ENCODE data around the gene ABHD10. TPM values are rescaled to one million over a fixed set of nuclear protein-coding genes. Genes with fewer than 3 reads are reported as not detected.

ABHD10 gene
- 10 to 100 TPM; 36.3 to 43.7 TPM for total RNA-seq

DNA sequence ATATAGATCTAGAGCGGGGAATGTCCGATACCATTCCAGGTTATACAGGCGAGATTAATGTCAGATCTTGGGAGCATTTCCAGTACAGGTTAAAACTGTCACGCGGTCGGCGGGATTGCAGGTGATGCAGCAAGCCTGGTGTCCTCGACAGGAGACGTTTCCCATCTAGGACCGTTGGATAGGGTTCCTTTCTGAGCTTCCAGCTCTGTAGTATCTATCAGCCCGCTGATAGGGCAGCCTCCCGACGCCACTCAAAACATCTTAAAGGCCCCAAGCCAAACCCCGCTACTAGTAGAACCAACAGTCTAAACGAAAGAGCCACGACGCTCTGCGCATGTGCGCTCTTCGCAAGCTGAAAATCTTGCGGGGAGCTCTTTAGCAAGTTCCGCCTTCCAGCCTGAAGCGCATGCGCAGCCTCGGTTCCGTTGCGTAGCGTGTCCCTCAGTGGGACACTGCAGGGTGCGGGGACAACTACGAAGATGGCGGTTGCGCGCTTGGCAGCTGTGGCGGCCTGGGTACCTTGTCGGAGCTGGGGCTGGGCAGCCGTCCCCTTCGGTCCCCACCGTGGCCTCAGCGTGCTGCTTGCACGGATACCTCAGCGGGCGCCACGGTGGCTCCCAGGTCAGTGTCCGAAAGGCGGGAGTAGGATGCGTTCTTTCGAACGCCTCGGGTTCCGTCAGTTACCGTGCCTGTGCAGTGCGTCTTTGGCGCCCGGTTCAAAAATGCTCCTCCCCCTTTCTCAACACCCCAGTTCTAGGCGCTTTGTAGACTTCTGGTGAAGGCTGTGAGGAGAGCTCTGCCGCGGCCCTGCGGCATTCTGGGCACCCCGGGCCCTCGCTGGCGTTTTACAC lies at the start of gene ABHD10:
Gene ABHD10, plus strand, starts transcription at position 444 of the 851 bp plus-strand sequence. Its CDS starts 36 bp downstream, at position 480.
- H3K4me3 Mint-ChIP-seq: peak within 1 kb of the TSS; percentile 91
- ChIA-PET CTCF (interaction anchor here (1.3 to 5.6 kb wide), 17 partner anchors 10 to 310 kb away, joined by 3 to 51 read pairs (median 6); no protein-coding TSS in a partner anchor), POLR2A (interaction anchor here (0.6 to 2.6 kb wide), 21 partner anchors 10 to 436 kb away, joined by 3 to 25 read pairs (median 5); partner anchors contain the start of gene TAGLN3)
- DNase-seq: peak; percentile 98
- H3K27me3 Mint-ChIP-seq (ENCODE audit: low read depth): peaks cover 5% of the 10 kb centered on the region
- peak; percentile 98 for ATAC-seq
- H3K36me3 Mint-ChIP-seq (ENCODE audit: low read depth): peaks cover 35% of the 10 kb centered on the region
- no peaks in the 10 kb centered on the region for H3K9me3 Mint-ChIP-seq (ENCODE audit: insufficient read depth)
- peak within 1 kb of the TSS; percentile 95 for H3K27ac Mint-ChIP-seq
- H3K4me1 Mint-ChIP-seq (ENCODE audit: low read depth): peaks cover 28% of the 10 kb centered on the region

DNA sequence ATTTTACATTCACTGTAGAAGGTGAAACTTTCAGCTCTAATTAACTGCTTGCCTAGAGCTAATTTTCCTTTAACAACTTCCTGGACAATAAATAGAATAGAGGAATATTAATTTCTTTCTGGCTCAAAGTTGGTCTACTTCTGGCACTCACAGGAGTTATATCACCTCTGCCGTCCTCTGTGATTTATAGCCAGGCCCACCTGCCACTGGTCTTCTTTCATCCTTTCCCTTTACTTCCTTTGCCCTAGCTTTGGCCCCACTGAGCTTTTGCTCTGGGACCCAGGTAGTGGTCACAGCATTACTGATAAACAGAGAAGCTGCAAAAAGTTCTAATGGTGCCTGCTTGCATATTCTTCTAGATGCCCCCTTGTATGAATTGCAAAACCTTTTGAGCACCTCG lies 49.3 kb upstream of the ABHD10 start:
- CTCF ChIA-PET: no interaction called here
- no peak overlapping the region for H3K27ac Mint-ChIP-seq

DNA sequence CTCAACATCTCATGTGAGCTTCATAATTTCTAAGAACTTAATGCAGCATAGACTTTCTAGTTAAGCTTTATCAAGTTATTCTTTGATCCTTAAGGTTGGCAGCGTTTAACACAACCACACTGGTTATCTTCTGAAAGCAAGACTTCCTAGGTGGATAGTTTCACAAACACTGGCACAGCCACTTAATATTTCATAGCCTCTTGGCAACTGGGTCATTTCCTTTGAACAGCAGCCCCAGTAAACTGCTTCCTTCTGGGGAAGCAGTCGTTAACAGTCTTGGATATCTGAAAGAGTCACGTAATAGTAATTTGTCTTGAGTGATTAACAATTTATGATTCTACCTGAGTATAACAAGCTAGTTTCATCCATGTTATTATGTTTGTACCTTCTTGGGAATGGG lies 45.9 kb upstream of the ABHD10 start:
- DNase-seq (no peak), ATAC-seq (no peak)
- H3K27me3 Mint-ChIP-seq (ENCODE audit: low read depth): no peaks in the 10 kb centered on the region
- H3K4me1 Mint-ChIP-seq (ENCODE audit: low read depth): no peaks in the 10 kb centered on the region
- ChIA-PET CTCF (interaction anchor here (1.1 to 1.7 kb wide), 2 partner anchors 34 to 81 kb away, joined by 3 to 6 read pairs; no protein-coding TSS in a partner anchor), POLR2A (no interaction called here)
- no peaks in the 10 kb centered on the region for H3K9me3 Mint-ChIP-seq (ENCODE audit: insufficient read depth)
- no peaks in the 10 kb centered on the region for H3K36me3 Mint-ChIP-seq (ENCODE audit: low read depth)
- H3K27ac Mint-ChIP-seq: no peak overlapping the region
- H3K4me3 Mint-ChIP-seq: no peak overlapping the region

More for the DNA sequence above, 49.3 kb upstream of the ABHD10 start:
- POLR2A ChIA-PET: no interaction called here
- H3K4me1 Mint-ChIP-seq (ENCODE audit: low read depth): no peaks in the 10 kb centered on the region
- no peaks in the 10 kb centered on the region for H3K27me3 Mint-ChIP-seq (ENCODE audit: low read depth)
- H3K4me3 Mint-ChIP-seq: no peak overlapping the region
- DNase-seq (no peak), ATAC-seq (no peak)
- no peaks in the 10 kb centered on the region for H3K36me3 Mint-ChIP-seq (ENCODE audit: low read depth)
- no peaks in the 10 kb centered on the region for H3K9me3 Mint-ChIP-seq (ENCODE audit: insufficient read depth)

DNA sequence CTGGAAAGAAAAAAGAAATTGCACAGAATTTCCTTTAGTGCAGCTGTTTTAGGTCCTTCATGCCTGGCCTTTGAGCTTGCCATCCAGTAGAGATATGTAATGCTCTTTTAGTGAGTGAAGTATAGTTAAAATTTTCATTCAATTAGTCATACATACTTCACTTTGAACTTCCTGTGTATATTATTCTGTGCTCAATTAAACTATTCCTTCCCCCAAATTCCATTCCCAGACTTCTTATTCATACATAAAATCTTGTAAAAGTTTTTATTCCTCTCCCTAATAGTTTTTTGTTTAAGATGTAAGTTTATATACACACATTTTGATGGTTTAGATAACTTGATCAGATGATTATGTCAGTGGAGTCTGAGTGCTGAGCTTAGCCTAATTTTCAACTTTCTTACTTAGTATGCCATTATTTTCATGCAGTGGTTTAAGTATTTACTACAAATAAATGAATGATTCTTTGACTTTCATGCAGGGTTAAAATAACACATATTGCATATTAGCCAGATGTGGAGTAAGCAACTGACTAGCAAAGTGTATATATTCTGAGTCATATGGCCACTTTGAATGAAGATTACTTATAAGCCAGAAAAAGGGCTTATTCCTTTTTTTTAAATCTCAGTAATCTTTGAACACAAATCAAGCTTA lies 42.5 kb upstream of the ABHD10 start:
- H3K27me3 Mint-ChIP-seq (ENCODE audit: low read depth): no peaks in the 10 kb centered on the region
- no peak overlapping the region for H3K4me3 Mint-ChIP-seq
- H3K9me3 Mint-ChIP-seq (ENCODE audit: insufficient read depth): no peaks in the 10 kb centered on the region
- H3K27ac Mint-ChIP-seq: no peak overlapping the region
- no peak for DNase-seq
- H3K36me3 Mint-ChIP-seq (ENCODE audit: low read depth): no peaks in the 10 kb centered on the region
- ChIA-PET CTCF (interaction anchor here (1.4 kb wide), 1 partner anchor 219 kb away, joined by 4 read pairs; no protein-coding TSS in a partner anchor), POLR2A (no interaction called here)
- H3K4me1 Mint-ChIP-seq (ENCODE audit: low read depth): no peaks in the 10 kb centered on the region
- no peak for ATAC-seq

DNA sequence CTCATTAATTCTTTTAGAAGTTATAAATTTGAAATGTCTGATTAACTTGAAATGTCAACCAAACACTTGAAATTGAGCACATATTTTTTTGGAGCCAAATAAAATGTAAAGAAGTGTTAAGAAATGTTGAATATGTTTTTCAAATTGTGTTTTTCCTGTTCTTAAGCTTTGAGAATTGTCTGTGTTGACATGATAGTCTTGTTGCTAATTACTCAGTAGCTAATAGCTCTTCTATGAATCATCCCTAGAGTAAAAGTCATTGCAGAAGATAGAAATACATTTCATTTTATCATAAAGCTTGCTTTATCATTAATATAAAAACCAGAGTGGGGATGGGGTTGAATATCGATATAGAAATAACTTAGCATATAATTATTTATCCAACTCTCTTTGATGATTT lies 41.9 kb upstream of the ABHD10 start:
- POLR2A ChIA-PET: no interaction called here
- H3K4me1 Mint-ChIP-seq (ENCODE audit: low read depth): no peaks in the 10 kb centered on the region
- no peak for ATAC-seq
- CTCF ChIA-PET: interaction anchor here (1.4 kb wide), 1 partner anchor 220 kb away, joined by 4 read pairs; no protein-coding TSS in a partner anchor
- H3K36me3 Mint-ChIP-seq (ENCODE audit: low read depth): no peaks in the 10 kb centered on the region
- H3K27ac Mint-ChIP-seq: no peak overlapping the region
- no peak overlapping the region for H3K4me3 Mint-ChIP-seq
- no peak for DNase-seq
- H3K27me3 Mint-ChIP-seq (ENCODE audit: low read depth): no peaks in the 10 kb centered on the region
- H3K9me3 Mint-ChIP-seq (ENCODE audit: insufficient read depth): no peaks in the 10 kb centered on the region

DNA sequence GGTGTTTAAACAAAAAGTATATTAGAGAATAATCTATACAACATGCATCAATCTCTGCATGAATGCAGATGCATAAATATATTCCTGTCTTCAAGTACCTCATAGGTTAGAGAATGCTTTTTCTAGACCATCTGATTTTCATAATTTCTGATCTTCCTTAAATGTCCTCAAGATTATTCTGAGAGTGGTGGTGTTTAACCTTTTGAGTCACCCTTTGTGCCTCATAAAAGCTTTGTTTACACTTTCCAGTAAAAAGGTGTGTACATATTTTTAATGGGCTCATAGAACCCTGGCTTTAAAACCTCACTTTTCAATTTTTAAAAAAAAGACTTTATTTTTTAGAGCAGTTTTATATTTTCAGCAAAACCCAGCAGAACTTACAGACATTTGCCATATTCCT lies 41.0 kb upstream of the ABHD10 start:
- no peaks in the 10 kb centered on the region for H3K9me3 Mint-ChIP-seq (ENCODE audit: insufficient read depth)
- ATAC-seq (no peak), DNase-seq (no peak)
- H3K4me1 Mint-ChIP-seq (ENCODE audit: low read depth): no peaks in the 10 kb centered on the region
- CTCF ChIA-PET: no interaction called here
- H3K27me3 Mint-ChIP-seq (ENCODE audit: low read depth): no peaks in the 10 kb centered on the region
- no peak overlapping the region for H3K27ac Mint-ChIP-seq
- POLR2A ChIA-PET: no interaction called here
- H3K4me3 Mint-ChIP-seq: no peak overlapping the region
- H3K36me3 Mint-ChIP-seq (ENCODE audit: low read depth): no peaks in the 10 kb centered on the region

DNA sequence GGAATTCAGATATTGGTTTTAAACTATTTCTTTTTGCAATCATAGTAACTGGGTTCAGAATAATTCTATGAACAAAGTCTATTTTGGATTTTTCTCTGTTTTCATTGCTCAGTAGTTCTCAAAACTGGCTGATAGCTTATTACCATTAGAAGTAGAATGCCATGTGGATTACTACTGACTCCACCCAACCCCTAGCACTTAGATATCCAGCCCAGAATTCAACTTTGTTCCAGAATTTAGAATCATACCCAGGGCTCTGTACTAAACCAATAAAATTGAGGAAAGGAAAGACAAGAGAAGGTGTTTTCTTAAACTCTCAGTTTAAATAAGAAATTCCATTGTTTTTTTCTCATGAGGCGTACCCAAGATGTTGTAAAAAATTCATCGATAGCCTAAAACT lies 39.0 kb upstream of the ABHD10 start:
- H3K27me3 Mint-ChIP-seq (ENCODE audit: low read depth): no peaks in the 10 kb centered on the region
- H3K4me1 Mint-ChIP-seq (ENCODE audit: low read depth): no peaks in the 10 kb centered on the region
- no peak for DNase-seq
- ChIA-PET POLR2A (no interaction called here), CTCF (interaction anchor here (1.4 kb wide), 1 partner anchor 28 kb away, joined by 3 read pairs; no protein-coding TSS in a partner anchor)
- no peak overlapping the region for H3K27ac Mint-ChIP-seq
- no peak overlapping the region for H3K4me3 Mint-ChIP-seq
- H3K9me3 Mint-ChIP-seq (ENCODE audit: insufficient read depth): no peaks in the 10 kb centered on the region
- ATAC-seq: no peak
- H3K36me3 Mint-ChIP-seq (ENCODE audit: low read depth): no peaks in the 10 kb centered on the region

DNA sequence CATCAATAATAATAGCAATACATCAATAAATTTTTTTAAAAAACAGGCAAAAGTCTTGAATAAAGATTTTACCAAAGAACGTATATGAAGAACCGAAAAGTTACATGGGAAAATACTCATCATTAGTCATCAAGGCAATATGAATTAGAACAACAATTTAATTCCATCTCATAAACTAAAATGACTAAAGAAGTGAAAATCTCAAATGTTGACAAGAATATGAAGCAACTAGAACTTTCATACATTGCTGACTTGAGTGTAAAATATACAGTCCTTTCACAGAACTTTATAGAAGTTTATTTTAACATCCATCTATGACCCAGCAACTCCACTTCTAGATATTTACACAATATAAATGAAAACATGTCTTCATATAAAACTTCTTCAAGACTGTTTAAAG lies 35.3 kb upstream of the ABHD10 start:
- ChIA-PET CTCF (no interaction called here), POLR2A (no interaction called here)
- no peaks in the 10 kb centered on the region for H3K9me3 Mint-ChIP-seq (ENCODE audit: insufficient read depth)
- peaks cover 3% of the 10 kb centered on the region for H3K27me3 Mint-ChIP-seq (ENCODE audit: low read depth)
- no peak for DNase-seq
- ATAC-seq: no peak
- H3K36me3 Mint-ChIP-seq (ENCODE audit: low read depth): no peaks in the 10 kb centered on the region
- H3K4me1 Mint-ChIP-seq (ENCODE audit: low read depth): no peaks in the 10 kb centered on the region
- no peak overlapping the region for H3K27ac Mint-ChIP-seq
- no peak overlapping the region for H3K4me3 Mint-ChIP-seq

DNA sequence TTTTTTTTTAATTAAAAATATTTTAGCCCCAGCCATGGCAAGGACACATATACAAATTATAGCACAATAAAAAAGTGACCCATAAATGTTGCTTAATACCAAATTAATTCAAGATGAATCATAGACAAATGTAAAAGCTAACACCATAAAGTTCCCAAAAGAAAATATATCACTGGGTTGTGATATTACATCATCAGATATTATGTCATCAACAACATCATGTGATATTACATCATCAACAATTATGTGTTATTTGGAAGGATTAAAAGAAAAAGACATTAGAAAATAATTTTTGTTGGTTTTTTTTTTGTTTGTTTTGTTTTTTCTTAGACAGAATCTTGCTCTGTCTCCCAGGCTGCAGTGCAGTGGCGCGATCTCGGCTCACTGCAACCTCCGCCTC lies 34.5 kb upstream of the ABHD10 start:
- Mint-ChIP-seq H3K9me3 (ENCODE audit: insufficient read depth) (no peaks in the 10 kb centered on the region), H3K27me3 (ENCODE audit: low read depth) (peaks cover 3% of the 10 kb centered on the region), H3K4me1 (ENCODE audit: low read depth) (no peaks in the 10 kb centered on the region), H3K4me3 (no peak overlapping the region), H3K27ac (no peak overlapping the region), H3K36me3 (ENCODE audit: low read depth) (no peaks in the 10 kb centered on the region)
- ChIA-PET POLR2A (no interaction called here), CTCF (no interaction called here)
- DNase-seq (no peak), ATAC-seq (no peak)

DNA sequence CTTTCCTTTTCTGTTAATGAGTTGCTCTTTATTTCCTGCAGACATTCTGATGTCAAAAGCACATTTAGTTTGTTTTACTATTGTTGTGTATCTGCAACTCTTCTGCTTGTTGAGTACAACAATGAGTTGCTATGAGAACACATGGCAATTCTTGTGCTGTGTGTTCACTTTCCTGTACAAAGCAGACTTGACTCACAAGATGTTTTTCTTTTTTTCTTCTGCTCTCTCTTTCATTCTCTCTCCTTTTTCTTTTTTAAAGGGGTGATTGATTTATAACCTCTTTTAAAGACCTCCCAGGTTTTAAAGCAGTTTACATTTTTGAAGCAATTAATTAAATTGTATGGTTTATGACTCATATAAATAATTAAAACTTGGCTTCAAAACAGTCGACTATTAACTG lies 31.6 kb upstream of the ABHD10 start:
- H3K36me3 Mint-ChIP-seq (ENCODE audit: low read depth): no peaks in the 10 kb centered on the region
- no peak overlapping the region for H3K27ac Mint-ChIP-seq
- H3K4me1 Mint-ChIP-seq (ENCODE audit: low read depth): no peaks in the 10 kb centered on the region
- ATAC-seq (no peak), DNase-seq (no peak)
- no peak overlapping the region for H3K4me3 Mint-ChIP-seq
- POLR2A ChIA-PET: no interaction called here
- no peaks in the 10 kb centered on the region for H3K9me3 Mint-ChIP-seq (ENCODE audit: insufficient read depth)
- peaks cover 7% of the 10 kb centered on the region for H3K27me3 Mint-ChIP-seq (ENCODE audit: low read depth)
- CTCF ChIA-PET: interaction anchor here (1.7 kb wide), 1 partner anchor 21 kb away, joined by 4 read pairs; no protein-coding TSS in a partner anchor

DNA sequence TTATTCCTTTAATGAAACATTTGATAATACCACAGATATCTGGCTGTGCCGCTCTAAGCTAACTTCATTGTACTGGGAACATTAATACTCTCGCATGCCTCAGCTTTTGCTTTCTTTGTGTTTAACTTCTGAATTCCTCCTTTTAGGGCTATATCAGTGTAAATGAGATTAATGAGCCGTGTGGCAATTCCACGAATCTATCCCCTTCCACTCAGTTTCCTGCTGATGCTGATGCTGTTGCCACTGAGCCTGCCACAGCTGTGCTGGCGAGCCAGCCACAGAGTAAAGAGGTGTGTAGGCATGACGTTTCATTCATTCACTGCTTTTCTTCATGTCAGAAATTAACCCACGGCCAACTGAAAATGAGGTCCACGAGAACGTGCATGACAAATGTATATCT lies 30.0 kb upstream of the ABHD10 start:
- no peak for ATAC-seq
- no peaks in the 10 kb centered on the region for H3K9me3 Mint-ChIP-seq (ENCODE audit: insufficient read depth)
- no peak overlapping the region for H3K4me3 Mint-ChIP-seq
- ChIA-PET CTCF (interaction anchor here (1.7 kb wide), 1 partner anchor 20 kb away, joined by 4 read pairs; no protein-coding TSS in a partner anchor), POLR2A (interaction anchor here (0.7 kb wide), 1 partner anchor 88 kb away, joined by 3 read pairs; no protein-coding TSS in a partner anchor)
- peaks cover 7% of the 10 kb centered on the region for H3K27me3 Mint-ChIP-seq (ENCODE audit: low read depth)
- no peak for DNase-seq
- no peak overlapping the region for H3K27ac Mint-ChIP-seq
- no peaks in the 10 kb centered on the region for H3K4me1 Mint-ChIP-seq (ENCODE audit: low read depth)
- H3K36me3 Mint-ChIP-seq (ENCODE audit: low read depth): no peaks in the 10 kb centered on the region

DNA sequence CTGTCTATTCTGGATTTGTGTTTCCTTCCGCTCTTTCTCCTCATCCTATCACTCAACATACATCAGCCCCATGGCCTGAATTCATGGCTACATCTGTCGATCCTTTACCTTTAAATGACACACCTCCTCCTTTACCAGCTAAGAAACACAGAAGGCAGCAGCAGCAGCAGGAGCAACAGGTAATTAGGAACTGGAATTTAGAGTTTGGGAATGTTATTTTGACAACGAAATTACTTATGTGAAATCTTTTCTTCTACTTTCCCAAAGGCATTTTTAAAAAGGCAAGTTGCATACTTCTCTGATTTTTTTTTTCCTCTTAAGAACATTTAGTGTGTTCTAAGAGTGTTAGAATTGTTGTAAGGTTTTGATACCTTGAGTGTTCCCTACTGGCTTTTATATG lies 29.1 kb upstream of the ABHD10 start:
- no peak overlapping the region for H3K4me3 Mint-ChIP-seq
- ChIA-PET CTCF (no interaction called here), POLR2A (no interaction called here)
- H3K9me3 Mint-ChIP-seq (ENCODE audit: insufficient read depth): no peaks in the 10 kb centered on the region
- DNase-seq: no peak
- H3K4me1 Mint-ChIP-seq (ENCODE audit: low read depth): no peaks in the 10 kb centered on the region
- ATAC-seq: no peak
- H3K36me3 Mint-ChIP-seq (ENCODE audit: low read depth): no peaks in the 10 kb centered on the region
- H3K27ac Mint-ChIP-seq: no peak overlapping the region
- peaks cover 7% of the 10 kb centered on the region for H3K27me3 Mint-ChIP-seq (ENCODE audit: low read depth)

All from activated CD8-positive, alpha-beta T cell treated with anti-CD3 and anti-CD28 coated beads, Interleukin-2, amount 10 ng/mL, durations not matched to agents 7 days and 5 days (primary cell).